Activated T-helper 1 cell treated with anti-CD3 and anti-CD28 coated beads, Interleukin-2, amount 50 U/mL, for 16 hours (primary cell): ENCODE measurements around the gene ST6GALNAC3.

Experiments used
- DNase-seq, 2 donors: peaks; one replicate each; pipeline ENCODE4 v3.0.0-alpha.2; 2020; ENCODE audit warnings: low read depth in 1 of 2, low spot score in 1 of 2

ST6GALNAC3 gene

GRCh38 chr1:76187436-76187835, 112.9 kb downstream of the ST6GALNAC3 start:
- DNase-seq = no peak

- no peak for DNase-seq
Measured at GRCh38 chr1:76189310-76189709, 114.8 kb downstream of the ST6GALNAC3 start.

GRCh38 chr1:76190749-76191424, 116.3 kb downstream of the ST6GALNAC3 start:
- DNase-seq = no peak

GRCh38 chr1:76191561-76191960, 117.0 kb downstream of the ST6GALNAC3 start:
- no peak for DNase-seq

- DNase-seq = no peak
Measured at GRCh38 chr1:76198452-76198851, 123.9 kb downstream of the ST6GALNAC3 start.

- DNase-seq = no peak
Measured at GRCh38 chr1:76202670-76203069, 128.1 kb downstream of the ST6GALNAC3 start.

- DNase-seq = no peak
Measured at GRCh38 chr1:76203127-76203526, 128.6 kb downstream of the ST6GALNAC3 start.

- DNase-seq = no peak
Measured at GRCh38 chr1:76209238-76209637, 134.7 kb downstream of the ST6GALNAC3 start.

- DNase-seq = no peak
Measured at GRCh38 chr1:76209648-76210047, 135.1 kb downstream of the ST6GALNAC3 start.

GRCh38 chr1:76210160-76210559, 135.6 kb downstream of the ST6GALNAC3 start:
- DNase-seq = no peak

- no peak for DNase-seq
Measured at GRCh38 chr1:76218888-76219287, 144.3 kb downstream of the ST6GALNAC3 start.

- DNase-seq = no peak
Measured at GRCh38 chr1:76219366-76219818, 144.8 kb downstream of the ST6GALNAC3 start.

- DNase-seq = no peak
Measured at GRCh38 chr1:76224752-76225151, 150.2 kb downstream of the ST6GALNAC3 start.

GRCh38 chr1:76225526-76225925, 151.0 kb downstream of the ST6GALNAC3 start:
- no peak for DNase-seq

GRCh38 chr1:76227621-76228020, 153.1 kb downstream of the ST6GALNAC3 start:
- DNase-seq = no peak

- no peak for DNase-seq
Measured at GRCh38 chr1:76229279-76230005, 154.9 kb downstream of the ST6GALNAC3 start.

- no peak for DNase-seq
Measured at GRCh38 chr1:76230842-76231281, 156.3 kb downstream of the ST6GALNAC3 start.

- no peak for DNase-seq
Measured at GRCh38 chr1:76231320-76231719, 156.8 kb downstream of the ST6GALNAC3 start.

- no peak for DNase-seq
Measured at GRCh38 chr1:76232666-76233065, 158.1 kb downstream of the ST6GALNAC3 start.

GRCh38 chr1:76234061-76234460, 159.5 kb downstream of the ST6GALNAC3 start:
- no peak for DNase-seq

GRCh38 chr1:76237211-76237610, 162.7 kb downstream of the ST6GALNAC3 start:
- no peak for DNase-seq

- DNase-seq = no peak
Measured at GRCh38 chr1:76238094-76238628, 163.6 kb downstream of the ST6GALNAC3 start.
